GM06990 (cell line): ENCODE data around the gene GTPBP4.

Source experiments
- DNase-seq: peaks from one replicate; pipeline ENCODE4 v3.0.0-alpha.2; 2011; ENCODE audit not compliant: insufficient read length; ENCODE audit errors: extremely low read depth
- H3K27me3 ChIP-seq: replicated peaks from 2 replicates; pipeline ENCODE4 v1.6.0; 2011; ENCODE audit warnings: low read length; ENCODE audit not compliant: control insufficient read depth, insufficient read depth
- H3K36me3 ChIP-seq: 2 replicates; pipeline ENCODE4 v1.5.1; 2011; ENCODE audit warnings: low read length; ENCODE audit not compliant: control insufficient read depth, insufficient read depth
- H3K4me3 ChIP-seq: replicated peaks from 2 replicates; pipeline ENCODE4 v1.5.1; 2011; ENCODE audit warnings: low read depth, mild to moderate bottlenecking, control low read depth, low read length
- CTCF ChIP-seq: IDR thresholded peaks from 2 replicates; pipeline ENCODE4 v1.5.1; 2011; ENCODE audit warnings: low read length, control low read depth, mild to moderate bottlenecking, inconsistent platforms; ENCODE audit not compliant: insufficient read depth, poor library complexity, severe bottlenecking

The GTPBP4 gene

GRCh38 chr10:1043532-1043995, 55.3 kb downstream of the GTPBP4 start:
- Histone ChIP-seq H3K36me3 (peaks cover 4% of the 10 kb centered on the region), H3K4me3 (peak overlapping the region; percentile 66), H3K27me3 (no peaks in the 10 kb centered on the region)
- no peak for TF ChIP-seq CTCF
- DNase-seq: no peak

- Histone ChIP-seq H3K27me3 (no peaks in the 10 kb centered on the region), H3K4me3 (peak overlapping the region; percentile 66), H3K36me3 (peaks cover 3% of the 10 kb centered on the region)
- no peak for TF ChIP-seq CTCF
- DNase-seq: no peak
Measured at GRCh38 chr10:1044146-1044545, 55.9 kb downstream of the GTPBP4 start.

- no peak for TF ChIP-seq CTCF
- Histone ChIP-seq H3K4me3 (peak overlapping the region; percentile 66), H3K27me3 (no peaks in the 10 kb centered on the region), H3K36me3 (peaks cover 3% of the 10 kb centered on the region)
- no peak for DNase-seq
Measured at GRCh38 chr10:1044964-1045363, 56.7 kb downstream of the GTPBP4 start.

GRCh38 chr10:1045415-1045814, 57.2 kb downstream of the GTPBP4 start:
- TF ChIP-seq CTCF: no peak
- H3K36me3 ChIP-seq: peaks cover 2% of the 10 kb centered on the region
- peak overlapping the region; percentile 66 for H3K4me3 ChIP-seq
- no peaks in the 10 kb centered on the region for H3K27me3 ChIP-seq
- DNase-seq: no peak

- Histone ChIP-seq H3K36me3 (peaks cover 1% of the 10 kb centered on the region), H3K27me3 (no peaks in the 10 kb centered on the region), H3K4me3 (peak overlapping the region; percentile 92)
- no peak for DNase-seq
- no peak for TF ChIP-seq CTCF
Measured at GRCh38 chr10:1047937-1048336, 59.7 kb downstream of the GTPBP4 start.

GRCh38 chr10:1048349-1048731, 60.1 kb downstream of the GTPBP4 start:
- H3K27me3 ChIP-seq: no peaks in the 10 kb centered on the region
- peak overlapping the region; percentile 92 for H3K4me3 ChIP-seq
- TF ChIP-seq CTCF: no peak
- H3K36me3 ChIP-seq: peaks cover 1% of the 10 kb centered on the region
- no peak for DNase-seq
